UCSD-AML1 (cell line): ENCODE measurements around the gene PRM2.
"Not testable (repeated sequence)": the region's sequence is repeated elsewhere in the genome, so short reads cannot be mapped to it uniquely, and the experiment has no call there.

Experiments used
- DNase-seq: peaks from one replicate; lab custom pipeline; 2025; ENCODE audit not compliant: unreplicated experiment; lab: John Stamatoyannopoulos, UW

Gene PRM2

GRCh38 chr16:11290102-11290893 lies 14.0 kb upstream of the PRM2 start:
- DNase-seq: no peak

GRCh38 chr16:11289696-11290095 lies 13.4 kb upstream of the PRM2 start:
- not testable (repeated sequence) for DNase-seq

- DNase-seq: no peak
Observed at GRCh38 chr16:11289202-11289601, 12.9 kb upstream of the PRM2 start.

GRCh38 chr16:11285842-11286241 lies 9.6 kb upstream of the PRM2 start:
- DNase-seq: no peak

- DNase-seq: no peak
Observed at GRCh38 chr16:11283820-11284248, 7.6 kb upstream of the PRM2 start.

- no peak for DNase-seq
Observed at GRCh38 chr16:11280616-11281522, 4.6 kb upstream of the PRM2 start, which contains the start of gene PRM1. TSS of gene PRM1 (minus strand) at chr16:11281330. CDS start at chr16:11281238, 92 bp downstream.

GRCh38 chr16:11278681-11279628 lies 2.7 kb upstream of the PRM2 start:
- DNase-seq: no peak

GRCh38 chr16:11277607-11278337 lies 1.5 kb upstream of the PRM2 start:
- DNase-seq: no peak

- no peak for DNase-seq
Observed at GRCh38 chr16:11276896-11277593, 765 bp upstream of the PRM2 start.

GRCh38 chr16:11274964-11275363 lies 1.3 kb downstream of the PRM2 start:
- no peak for DNase-seq

GRCh38 chr16:11273721-11274324 lies 2.5 kb downstream of the PRM2 start:
- no peak for DNase-seq

GRCh38 chr16:11272921-11273720 lies 3.2 kb downstream of the PRM2 start, which contains the start of gene PRM3:
TSS of gene PRM3 (minus strand) at chr16:11273629. CDS start at chr16:11273595, 34 bp downstream.
- DNase-seq: no peak

- DNase-seq: no peak
Observed at GRCh38 chr16:11272484-11272883, 3.8 kb downstream of the PRM2 start.

GRCh38 chr16:11271610-11272009 lies 4.7 kb downstream of the PRM2 start:
- DNase-seq: no peak

GRCh38 chr16:11270602-11271162 lies 5.6 kb downstream of the PRM2 start:
- no peak for DNase-seq

GRCh38 chr16:11268921-11269375 lies 7.3 kb downstream of the PRM2 start, which contains the start of gene TNP2:
TSS of gene TNP2 (minus strand) at chr16:11269325. CDS start at chr16:11269262, 63 bp downstream.
- DNase-seq: no peak

GRCh38 chr16:11265124-11265523 lies 11.2 kb downstream of the PRM2 start:
- DNase-seq: no peak
